OCI-M2 (cell line): Measurements from ENCODE around the gene ZBTB48.

Source experiments
- DNase-seq: peaks from one replicate; lab custom pipeline; 2025; ENCODE audit not compliant: unreplicated experiment; lab: John Stamatoyannopoulos, UW

Gene ZBTB48

DNA sequence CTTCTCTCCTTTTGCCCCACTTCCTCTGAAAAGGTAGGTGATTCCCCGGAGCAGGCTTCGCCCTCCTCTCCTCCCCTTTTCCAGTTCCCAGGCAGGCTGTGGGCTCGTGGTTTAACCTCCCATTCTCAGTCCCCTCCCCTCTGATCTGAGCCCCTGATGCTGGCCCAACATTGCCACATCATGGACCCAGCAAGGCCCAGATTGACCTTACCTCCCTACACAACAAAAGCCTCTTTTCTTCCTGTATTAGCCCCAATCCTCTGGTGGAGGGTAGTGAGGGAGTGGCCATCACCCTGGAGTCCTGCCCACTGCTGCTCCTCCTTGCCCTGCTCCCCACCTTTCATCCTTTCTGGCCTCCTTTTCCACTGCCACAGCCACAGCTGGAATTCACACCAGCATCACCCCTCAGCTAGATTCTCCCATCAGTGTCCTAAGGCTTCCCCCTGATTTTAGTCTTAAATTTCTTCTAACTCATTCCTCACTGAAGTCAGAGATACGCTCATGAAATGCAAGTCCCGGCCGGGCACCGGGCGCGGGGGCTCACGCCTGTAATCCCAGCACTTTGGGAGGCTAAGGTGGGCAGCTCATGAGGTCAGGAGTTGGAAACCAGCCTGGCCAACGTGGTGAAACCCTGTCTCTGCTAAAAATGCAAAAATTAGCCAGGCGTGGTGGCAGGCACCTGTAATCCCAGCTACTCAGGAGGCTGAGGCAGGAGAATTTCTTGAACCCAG lies 7.0 kb upstream of the ZBTB48 start:
- DNase-seq = no peak

DNA sequence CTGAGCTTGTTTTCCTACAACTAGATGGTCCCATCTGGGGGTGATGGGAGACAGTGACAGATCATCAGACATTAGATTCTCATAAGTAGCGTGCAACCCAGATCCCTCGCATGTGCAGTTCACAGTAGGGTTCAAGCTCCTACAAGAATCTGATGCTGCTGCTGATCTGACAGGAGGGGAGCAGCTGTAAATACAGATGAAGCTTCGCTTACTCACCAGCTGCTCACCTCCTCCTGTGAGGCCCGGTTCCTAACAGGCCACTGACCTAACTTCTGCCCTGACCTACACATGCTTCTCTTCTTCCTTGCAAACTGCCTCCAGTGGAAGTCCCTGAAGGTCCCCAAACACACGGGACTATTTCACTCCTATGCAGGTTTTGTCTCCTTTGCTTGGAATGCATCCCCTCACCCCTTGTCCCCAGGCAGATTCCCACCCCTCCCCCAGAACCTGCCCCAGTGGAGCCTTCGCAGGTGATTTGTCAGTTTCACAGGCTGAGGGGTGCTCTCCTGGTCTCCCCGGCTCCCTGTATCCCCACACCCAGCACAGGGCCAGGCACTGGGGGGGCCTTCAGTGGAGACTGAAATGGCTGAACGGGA lies 5.7 kb upstream of the ZBTB48 start:
- DNase-seq = no peak

GRCh38 chr1:6574818-6575217 lies 5.0 kb upstream of the ZBTB48 start:
- DNase-seq = no peak

DNA sequence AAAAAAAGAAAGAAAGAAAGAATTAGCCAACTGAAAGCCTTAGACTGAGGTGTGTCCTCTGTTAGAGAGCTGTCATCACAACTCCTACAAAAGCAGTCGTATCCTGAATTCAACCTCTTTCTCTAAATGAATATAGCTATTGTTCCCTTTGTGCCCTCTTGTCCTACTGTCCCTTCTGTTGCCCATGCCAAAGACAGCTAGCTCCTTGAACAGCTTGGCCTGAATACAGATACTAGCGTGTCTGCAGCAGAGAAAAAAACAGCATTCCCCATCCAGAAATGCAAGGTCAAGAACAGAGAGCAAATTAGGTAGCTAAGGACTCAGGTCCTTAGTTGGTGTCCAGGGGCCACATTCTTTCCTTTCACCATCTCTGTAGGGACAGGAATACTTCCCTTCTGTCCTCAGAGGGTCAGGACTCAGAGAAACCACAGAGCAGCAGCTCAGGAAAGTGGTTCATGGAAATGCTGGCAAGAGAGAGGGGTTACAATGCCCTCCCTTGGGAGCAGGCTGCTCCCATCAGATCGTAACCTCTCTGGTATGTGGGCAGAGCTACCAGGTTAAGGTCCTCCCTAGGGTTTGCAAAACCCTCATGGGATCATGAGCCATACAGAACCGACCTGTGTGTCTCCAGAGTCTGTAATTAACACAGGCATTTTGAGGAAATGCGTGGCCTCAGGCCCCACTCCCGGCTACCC lies 1.8 kb upstream of the ZBTB48 start:
- DNase-seq = no peak

- DNase-seq = no peak
Observed at GRCh38 chr1:6578624-6579373, 995 bp upstream of the ZBTB48 start.

- DNase-seq = no peak
Observed at GRCh38 chr1:6580119-6580592, 362 bp downstream of the ZBTB48 start.

DNA sequence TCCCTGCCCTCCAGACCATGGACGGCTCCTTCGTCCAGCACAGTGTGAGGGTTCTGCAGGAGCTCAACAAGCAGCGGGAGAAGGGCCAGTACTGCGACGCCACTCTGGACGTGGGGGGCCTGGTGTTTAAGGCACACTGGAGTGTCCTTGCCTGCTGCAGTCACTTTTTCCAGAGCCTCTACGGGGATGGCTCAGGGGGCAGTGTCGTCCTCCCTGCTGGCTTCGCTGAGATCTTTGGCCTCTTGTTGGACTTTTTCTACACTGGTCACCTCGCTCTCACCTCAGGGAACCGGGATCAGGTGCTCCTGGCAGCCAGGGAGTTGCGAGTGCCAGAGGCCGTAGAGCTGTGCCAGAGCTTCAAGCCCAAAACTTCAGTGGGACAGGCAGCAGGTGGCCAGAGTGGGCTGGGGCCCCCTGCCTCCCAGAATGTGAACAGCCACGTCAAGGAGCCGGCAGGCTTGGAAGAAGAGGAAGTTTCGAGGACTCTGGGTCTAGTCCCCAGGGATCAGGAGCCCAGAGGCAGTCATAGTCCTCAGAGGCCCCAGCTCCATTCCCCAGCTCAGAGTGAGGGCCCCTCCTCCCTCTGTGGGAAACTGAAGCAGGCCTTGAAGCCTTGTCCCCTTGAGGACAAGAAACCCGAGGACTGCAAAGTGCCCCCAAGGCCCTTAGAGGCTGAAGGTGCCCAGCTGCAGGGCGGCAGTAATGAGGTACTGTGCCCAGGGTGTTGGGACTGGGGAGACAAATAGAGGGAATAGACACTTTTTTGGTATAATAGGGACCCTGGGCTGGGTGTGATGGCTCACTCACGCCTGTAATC lies 1.0 kb downstream of the ZBTB48 start:
- DNase-seq = peak; percentile 49

- no peak for DNase-seq
Observed at GRCh38 chr1:6581561-6582305, 1.9 kb downstream of the ZBTB48 start.

DNA sequence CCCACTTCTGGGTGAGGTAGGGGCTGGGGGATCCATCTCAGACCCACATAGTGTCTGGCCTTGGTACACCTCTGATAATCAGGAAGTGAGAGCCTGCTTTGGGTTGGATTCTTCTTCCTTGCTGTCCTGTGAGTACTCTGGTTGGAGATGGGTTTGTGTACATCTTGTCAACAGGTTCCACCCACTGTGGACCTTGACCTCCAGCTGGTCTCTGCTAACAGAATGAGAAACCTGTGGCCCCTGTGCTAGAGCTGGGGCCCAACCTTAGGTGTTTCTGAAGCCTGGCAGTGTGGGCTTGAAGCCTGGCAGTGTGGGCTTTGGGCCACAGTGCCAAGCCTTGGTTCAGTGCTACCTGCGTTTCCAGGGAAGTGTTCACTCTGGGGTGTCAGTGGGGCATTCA lies 2.6 kb downstream of the ZBTB48 start:
- no peak for DNase-seq

DNA sequence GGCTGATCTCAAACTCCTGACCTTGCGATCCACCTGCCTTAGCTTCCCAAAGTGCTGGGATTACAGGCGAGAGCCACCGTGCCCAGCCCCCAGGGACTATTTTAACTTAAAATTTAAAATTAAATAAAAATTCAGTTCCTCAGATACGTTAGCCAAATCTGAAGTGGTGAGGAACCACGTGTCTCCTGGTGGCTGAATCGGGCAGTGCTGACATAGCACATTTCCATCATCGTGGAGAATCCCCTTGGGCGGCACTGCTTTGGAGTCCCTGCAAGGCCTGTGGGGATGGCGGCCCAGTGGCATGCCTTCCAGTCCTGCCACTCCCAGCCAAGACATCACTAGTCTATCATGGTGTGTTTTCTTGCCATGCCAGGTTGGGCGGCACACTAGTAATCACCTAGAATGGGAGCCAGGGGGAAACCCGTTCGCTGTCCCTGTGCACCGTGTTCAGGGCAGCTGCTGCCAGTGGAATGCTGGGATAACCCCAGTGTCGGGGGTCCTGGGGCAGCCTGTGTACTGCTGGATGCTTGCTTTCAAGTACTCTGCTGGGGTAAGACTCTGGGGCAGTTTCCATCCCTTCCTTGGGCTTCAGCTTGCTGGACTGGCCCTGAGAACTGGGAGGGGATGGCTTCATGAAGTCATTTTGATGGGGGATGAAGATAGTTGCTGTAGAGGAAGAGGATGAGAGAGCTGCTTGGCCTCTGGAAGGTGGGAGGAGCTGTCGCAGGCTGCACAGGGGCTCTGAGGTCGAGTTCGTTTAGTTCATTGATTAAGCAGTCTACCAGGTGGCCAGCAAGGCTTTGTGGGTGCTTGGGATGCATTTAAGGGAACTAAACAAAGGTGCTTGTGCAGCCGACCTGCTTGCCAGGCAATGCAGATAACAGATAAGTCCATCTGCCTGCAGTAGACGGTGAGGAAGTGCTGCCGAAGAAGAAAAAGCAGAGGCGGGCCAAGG lies 4.6 kb downstream of the ZBTB48 start:
- DNase-seq = no peak

GRCh38 chr1:6585081-6585722 lies 5.4 kb downstream of the ZBTB48 start:
- no peak for DNase-seq

DNA sequence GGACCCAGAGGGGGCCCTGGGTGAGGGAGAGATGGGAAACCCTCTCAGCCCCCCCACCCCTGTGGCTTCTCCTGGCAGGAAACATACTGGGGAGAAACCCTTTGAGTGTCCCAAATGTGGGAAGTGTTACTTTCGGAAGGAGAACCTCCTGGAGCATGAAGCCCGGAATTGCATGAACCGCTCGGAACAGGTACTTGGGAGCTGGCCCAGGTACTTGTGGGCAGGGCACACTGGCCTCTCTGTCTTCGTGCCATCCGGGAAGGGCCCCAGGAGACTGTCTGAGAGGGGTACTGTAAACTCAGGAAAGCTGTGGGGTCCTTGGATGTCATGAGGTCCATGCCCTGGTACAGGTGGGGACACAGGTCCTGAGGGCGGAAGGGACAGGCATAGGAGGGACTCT lies 6.0 kb downstream of the ZBTB48 start:
- no peak for DNase-seq

DNA sequence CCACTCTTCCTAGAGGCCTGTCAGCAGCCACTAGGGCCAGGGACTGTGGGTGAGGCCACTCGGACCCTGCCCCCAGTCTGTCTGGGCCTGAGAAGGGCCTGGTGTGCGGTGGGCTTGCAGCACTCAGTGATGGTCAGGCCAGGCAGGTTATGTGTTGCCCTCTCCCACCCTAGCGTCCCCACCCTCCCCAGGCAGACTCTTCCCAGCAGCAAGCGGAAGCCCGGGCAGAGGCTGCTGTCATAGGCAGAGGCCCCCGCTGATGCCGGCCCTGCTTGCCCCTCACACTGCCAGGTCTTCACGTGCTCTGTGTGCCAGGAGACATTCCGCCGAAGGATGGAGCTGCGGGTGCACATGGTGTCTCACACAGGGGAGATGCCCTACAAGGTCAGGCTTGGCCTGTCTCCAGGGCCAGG lies 6.6 kb downstream of the ZBTB48 start:
- DNase-seq = no peak

GRCh38 chr1:6587261-6588005 lies 7.6 kb downstream of the ZBTB48 start:
- no peak for DNase-seq

- no peak for DNase-seq
Observed at GRCh38 chr1:6588128-6588892, 8.5 kb downstream of the ZBTB48 start.

- DNase-seq = no peak
Observed at GRCh38 chr1:6588893-6589520, 9.2 kb downstream of the ZBTB48 start.
